Skeletal muscle cell (primary cell): ENCODE data around the gene ADGB.
"Not testable (repeated sequence)": the region's sequence is repeated elsewhere in the genome, so short reads cannot be mapped to it uniquely, and the experiment has no call there.

ENCODE experiments used
- DNase-seq: peaks from one replicate; pipeline ENCODE4 v3.0.0-alpha.2; 2010; ENCODE audit warnings: low read depth
- H3K4me3 ChIP-seq: 2 replicates; pipeline ENCODE4 v1.5.1; 2011; ENCODE audit warnings: low read depth, mild to moderate bottlenecking, control low read depth, low read length, moderate library complexity

The ADGB gene

DNA sequence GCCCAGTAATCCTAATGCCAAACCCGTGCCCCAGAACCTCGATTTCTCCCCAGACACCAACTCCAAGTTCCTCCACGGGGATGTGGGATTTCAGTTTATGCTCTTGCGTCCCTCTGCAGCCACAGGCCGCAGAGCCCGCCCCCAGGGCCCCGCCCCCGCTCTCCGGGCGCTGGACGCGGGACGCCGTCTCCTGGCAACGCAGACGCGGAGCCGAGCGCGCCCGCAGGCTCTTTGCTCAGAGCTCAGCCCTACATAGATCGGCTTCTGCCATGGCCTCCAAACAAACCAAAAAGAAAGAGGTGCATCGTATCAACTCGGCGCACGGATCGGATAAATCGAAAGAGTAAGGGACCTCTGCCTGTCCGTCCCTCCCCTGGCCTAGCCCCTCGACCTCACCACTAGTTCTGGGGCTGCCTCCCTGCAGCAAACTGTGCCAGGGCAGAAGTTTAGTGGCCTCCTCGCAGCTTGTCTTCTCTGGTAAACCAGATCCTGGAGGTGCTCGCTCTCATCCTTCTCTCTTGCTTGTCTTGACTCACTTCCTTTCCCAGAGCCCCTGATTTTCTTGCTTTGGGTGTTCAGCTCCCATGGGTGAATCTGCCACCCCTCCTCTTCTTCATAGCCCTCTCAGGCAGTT, at the start of gene ADGB:
TSS of gene ADGB (plus strand) at position 201 of the 634 bp plus-strand sequence. CDS start at position 270, 69 bp downstream.
- H3K4me3 ChIP-seq, result peak within 1 kb of the TSS; percentile 48

DNA sequence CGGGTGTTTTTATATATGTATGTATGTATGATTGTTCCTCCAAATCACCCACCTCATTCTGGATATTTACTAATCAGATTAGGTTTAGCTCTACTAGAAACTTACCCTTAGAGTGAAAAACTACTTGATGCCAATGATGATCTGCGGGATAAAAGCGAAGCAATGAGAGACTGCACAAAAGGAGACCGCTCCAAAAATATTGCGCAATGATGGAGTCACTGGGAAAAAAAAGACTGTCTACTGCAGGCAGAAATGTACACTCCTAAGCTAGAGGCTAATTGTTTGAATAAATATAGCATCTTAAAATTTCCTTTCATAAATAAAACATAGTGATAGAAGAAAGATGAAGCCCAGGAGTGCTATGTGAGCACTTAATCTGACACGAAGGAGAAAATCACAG, 47.9 kb upstream of the ADGB start:
- no peak overlapping the region for H3K4me3 ChIP-seq
- no peak for DNase-seq

More for the DNA sequence above, at the start of gene ADGB:
- no peak for DNase-seq

DNA sequence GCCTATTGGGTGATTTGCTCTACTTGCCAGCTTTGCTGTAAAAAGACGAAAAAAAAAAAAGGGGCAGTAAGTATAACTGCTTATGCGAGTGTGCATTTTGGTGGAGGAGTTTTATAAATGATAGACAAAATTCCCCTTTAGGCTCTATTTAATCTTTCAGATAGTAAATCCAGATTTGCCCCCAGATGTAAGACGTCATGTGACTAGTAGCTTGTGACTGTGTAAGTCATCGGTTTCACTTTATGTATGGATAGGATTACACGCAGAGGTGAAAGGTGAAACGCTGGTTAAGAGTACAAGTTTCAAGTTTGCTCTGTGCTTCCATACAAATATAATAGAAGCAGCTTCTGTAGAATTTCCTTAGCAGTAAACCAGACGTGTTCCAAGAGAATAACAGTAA, 47.2 kb upstream of the ADGB start:
- H3K4me3 ChIP-seq, result no peak overlapping the region
- DNase-seq, result no peak

DNA sequence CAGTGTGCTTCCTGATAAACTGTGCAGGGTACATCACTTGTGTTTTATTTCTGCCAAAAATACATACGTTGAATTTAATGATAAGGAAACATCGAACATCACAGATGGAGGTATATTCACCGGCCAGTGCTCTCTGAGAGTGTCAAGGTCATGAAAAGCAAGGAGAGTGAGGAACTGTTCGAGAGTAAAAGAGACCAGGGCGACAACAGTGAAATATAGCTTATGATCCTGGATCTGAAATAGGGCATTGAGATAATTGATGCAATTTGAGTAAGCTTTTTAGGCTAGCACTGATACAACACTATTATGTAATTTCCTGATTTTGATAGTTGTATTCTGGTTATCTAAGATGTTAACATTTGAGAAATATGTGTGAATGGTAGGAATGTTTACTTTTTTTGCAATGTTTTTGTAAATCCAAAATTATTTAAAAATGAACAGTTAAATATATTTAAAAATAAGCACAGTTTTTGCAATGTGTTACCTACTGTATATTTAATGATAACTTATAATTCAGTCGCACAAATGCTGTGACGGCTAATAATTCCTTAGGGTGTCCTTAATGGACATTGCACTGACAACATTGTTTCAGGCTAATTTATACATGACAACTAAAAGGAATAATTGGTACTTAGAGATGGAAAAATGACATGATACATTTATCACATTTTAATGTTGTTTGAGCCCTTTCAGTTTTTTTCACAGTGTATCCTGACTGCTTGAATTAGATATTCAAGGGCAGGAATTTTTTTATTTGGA, 45.2 kb upstream of the ADGB start:
- no peak overlapping the region for H3K4me3 ChIP-seq

DNA sequence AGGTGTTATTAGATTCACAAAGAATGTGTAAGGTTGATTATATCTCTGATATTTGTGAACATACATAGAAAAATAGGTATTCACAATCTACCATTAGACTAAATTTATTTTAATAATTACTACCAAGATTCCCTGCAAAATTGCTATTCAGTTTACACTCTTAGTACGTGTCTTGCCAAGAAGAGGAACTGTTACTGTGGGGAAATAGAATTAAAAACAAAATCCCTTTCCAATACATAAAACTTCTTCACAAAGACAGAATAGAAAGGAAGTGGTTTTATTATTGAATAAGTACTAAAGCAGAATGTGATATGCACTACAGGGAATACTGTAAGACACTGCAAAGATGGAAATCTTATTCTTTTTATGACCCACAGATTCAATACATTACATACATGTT, 38.2 kb upstream of the ADGB start:
- H3K4me3 ChIP-seq, result no peak overlapping the region
- no peak for DNase-seq

More for the DNA sequence above, 45.2 kb upstream of the ADGB start:
- DNase-seq, result no peak

DNA sequence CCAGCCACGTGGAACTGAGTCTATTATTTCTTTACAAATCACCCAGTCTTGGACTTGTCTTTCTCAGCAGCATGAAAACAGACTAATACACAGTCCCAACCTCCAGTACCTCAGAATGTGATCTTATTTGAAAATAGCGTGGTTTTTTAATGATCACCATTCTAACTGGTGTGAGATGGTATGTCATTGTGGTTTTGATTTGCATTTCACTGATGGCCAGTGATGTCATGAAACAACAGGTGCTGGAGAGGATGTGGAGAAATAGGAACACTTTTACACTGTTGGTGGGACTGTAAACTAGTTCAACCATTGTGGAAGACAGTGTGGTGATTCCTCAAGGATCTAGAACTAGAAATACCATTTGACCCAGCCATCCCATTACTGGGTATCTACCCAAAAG, 32.1 kb upstream of the ADGB start:
- not testable (repeated sequence) for DNase-seq, H3K4me3 ChIP-seq

DNA sequence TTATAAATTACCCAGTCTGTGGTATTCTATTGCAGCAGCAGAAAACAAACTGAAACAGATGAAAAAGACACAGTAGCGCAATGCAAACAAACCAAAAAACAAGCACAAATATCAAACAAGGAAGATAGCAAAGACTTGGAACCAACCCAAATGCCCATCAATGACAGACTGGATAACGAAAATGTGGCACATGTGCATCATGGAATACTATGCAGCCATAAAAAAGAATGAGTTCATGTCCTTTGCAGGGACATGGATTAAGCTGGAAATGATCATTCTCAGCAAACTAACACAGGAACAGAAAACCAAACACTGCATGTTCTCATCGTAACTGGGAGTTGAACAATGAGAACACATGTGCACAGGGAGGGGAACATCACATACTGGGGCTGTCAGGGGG, 30.2 kb upstream of the ADGB start:
- not testable (repeated sequence) for DNase-seq, H3K4me3 ChIP-seq

DNA sequence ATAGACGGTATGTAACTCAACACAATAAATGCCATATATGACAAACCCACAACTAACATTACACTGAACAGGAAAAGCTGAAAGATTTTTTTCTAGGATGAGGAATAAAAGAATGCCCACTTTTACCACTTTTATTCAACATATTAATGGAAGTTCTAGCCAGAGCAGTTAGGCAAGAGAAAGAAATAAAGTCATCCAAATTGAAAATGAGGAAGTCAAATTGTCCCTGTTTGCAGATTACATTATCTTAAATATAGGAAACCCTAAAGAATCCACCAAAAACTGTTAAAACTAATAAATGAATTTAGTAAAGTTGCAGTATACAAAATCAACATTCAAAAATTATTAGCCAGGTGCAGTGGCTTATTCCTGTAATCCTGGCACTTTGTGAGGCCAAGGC, 24.6 kb upstream of the ADGB start:
- H3K4me3 ChIP-seq, result no peak overlapping the region
- DNase-seq, result no peak

DNA sequence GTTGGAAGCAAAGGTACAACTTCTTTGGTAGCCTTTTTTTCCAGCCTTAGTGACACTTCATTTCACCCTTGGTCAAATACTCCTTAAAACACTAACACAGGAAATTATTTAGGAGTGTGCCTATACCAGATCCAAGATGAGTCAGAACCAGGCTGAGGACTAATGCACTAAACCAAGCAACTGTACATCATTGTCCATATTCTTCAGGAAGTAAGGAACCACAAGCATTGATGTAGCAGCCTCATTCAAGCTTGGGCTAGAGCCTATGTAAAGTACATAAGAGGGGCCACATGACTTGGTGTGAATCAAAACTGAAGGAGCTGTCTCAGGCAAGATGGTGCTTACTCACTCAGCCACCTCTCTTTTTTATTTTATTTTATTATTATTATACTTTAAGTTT, 20.7 kb upstream of the ADGB start:
- no peak for DNase-seq
- no peak overlapping the region for H3K4me3 ChIP-seq

DNA sequence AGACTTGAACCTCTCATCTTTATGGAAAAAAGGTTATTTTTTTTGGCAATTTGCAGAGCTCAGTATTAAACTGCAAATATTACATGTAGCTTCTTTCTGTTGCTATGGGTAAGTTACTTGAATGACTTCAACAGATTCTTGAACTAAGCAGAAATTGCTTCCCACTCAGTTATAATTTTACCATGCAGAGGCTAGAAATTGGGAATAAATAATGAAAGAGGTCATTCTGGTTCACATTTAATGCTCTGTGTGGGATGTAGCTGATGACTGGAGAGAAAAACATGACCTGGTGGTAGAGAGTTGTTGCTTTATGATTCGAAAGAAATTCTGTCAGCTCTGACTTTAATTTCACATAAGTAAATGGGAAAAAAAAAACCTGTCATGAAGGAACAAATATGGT, 16.8 kb upstream of the ADGB start:
- no peak overlapping the region for H3K4me3 ChIP-seq
- DNase-seq, result no peak

DNA sequence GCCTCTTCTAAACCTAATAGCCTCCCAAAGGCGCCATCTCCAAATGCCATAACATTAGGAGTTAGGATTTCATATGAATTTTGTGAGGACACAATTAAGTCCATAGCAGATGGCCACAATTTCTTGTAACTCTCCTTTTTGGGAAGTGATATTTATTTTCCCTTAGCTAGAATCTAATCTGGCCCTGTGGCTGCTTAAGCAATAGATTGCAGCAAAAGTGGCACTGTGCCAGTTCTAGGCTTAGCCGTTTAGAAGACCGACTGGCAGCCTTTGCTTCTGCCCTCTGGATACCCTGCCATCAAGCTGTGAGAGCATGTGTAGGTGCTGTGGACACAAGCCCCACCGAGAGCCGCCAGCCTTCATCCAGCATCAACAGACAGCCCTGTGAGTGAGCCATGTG, 15.9 kb upstream of the ADGB start:
- no peak for DNase-seq
- H3K4me3 ChIP-seq, result no peak overlapping the region

DNA sequence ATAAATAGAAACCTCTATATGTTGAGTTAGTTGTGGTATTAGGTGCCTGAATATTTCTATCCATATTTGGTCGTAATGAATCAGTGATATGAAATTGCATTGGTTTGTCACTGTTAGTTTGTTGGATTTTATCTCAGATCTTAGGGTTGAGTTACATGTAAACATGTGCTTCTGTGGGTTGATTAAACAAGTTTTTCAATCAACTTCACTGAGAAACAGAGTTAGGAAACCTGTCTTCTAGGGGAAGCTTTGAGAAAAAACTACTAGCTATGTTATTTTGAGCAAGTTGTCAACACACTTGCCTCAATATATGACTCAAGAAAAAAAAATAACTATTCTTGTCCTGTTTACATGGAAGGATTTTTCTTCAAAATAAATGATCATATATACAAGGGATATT, 14.8 kb upstream of the ADGB start:
- DNase-seq, result no peak
- no peak overlapping the region for H3K4me3 ChIP-seq

DNA sequence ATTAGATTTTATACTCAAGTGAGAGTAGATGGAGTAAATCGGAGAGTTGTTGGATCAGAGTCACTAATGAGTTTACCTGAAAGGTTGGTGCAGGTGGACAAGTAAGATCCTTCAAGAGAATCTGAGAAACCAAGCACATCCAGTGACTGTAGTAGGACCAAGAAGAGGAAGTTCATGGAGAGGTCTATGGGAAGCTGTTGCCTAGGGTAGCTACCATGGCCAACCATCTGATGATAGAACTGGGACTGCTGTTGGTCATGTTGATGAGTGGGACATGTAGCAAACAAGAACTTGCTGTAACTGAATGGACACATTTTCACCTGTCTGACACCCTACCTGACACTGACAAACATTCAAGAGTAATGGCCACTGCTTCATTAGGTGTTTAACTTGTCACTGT, 11.3 kb upstream of the ADGB start:
- no peak for DNase-seq
- H3K4me3 ChIP-seq, result no peak overlapping the region

DNA sequence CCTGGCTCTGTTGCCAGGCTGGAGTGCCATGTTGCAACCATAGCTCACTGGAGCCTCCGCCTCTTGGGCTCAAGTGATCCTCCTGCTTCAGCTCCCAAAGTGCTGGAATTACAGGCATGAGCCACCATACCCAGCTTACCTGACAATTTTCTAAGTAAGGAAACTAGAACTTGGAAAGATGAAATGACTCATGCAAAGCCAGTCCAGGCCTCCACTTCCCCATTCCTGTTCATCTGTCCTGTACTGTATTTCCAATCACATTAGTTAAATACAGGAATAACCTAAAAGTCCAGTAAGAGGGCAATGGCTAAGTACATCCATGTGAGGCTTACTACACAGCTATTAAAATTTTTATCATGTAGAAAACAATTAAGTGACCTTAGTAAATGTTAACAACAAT, 8.3 kb upstream of the ADGB start:
- DNase-seq, result no peak
- no peak overlapping the region for H3K4me3 ChIP-seq

DNA sequence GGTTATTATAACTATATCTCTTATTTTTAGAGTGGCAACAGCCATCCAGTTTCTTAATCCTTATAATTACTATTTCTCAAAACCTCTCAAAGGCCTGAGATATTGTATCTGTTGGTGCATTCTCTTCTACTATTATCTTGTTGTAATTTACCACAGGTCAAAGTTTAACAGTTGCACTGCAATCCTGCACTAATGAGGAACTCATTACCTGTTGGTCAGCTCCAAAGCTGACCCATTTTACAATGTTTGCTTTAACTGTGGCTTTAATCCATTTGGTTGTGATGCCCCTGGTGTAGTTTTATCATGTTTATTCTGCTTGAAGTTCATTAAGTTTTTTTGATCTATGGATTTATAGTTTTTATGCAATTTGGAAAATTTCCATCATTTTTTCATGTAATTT, 6.3 kb upstream of the ADGB start:
- no peak for DNase-seq
- H3K4me3 ChIP-seq, result no peak overlapping the region

DNA sequence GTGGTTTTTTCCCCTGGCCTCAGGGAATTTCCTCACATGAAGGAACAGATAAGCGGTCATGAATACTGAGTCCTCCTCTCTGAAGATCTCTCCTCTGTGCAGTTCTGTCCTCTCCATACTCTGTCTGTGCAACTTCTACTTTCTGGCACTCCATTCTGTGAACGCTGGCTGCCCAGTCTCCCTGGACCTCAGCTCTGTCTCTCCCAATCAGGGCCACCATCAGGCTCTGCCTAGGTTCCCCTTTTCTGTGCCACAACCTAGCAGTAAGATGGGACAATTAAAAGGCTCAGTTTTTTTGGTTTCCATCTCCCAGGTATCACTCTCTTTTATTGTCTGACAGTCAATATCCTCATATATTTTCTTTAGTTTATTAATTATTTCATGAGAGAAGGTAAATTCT, 4.8 kb upstream of the ADGB start:
- no peak overlapping the region for H3K4me3 ChIP-seq
- no peak for DNase-seq

DNA sequence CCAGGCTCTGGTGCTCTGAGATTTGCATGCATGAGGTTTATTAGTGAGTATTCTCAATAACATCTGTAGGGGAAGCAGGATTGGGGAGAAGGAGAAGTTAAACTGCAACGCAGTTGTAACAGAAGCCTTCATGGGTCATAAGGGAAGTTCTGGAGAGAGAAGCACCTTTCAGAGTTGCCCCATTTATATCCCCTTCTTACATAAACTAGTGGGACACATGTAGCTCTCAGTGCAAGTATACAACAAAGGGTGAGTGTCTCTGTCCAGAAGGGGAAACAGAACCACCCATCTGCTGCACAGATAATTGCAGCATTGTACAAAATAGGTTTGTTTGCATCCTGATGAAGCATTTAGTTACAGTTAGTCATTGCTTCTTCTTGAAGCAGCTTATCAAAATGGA, 4.3 kb upstream of the ADGB start:
- H3K4me3 ChIP-seq, result no peak overlapping the region
- DNase-seq, result no peak

DNA sequence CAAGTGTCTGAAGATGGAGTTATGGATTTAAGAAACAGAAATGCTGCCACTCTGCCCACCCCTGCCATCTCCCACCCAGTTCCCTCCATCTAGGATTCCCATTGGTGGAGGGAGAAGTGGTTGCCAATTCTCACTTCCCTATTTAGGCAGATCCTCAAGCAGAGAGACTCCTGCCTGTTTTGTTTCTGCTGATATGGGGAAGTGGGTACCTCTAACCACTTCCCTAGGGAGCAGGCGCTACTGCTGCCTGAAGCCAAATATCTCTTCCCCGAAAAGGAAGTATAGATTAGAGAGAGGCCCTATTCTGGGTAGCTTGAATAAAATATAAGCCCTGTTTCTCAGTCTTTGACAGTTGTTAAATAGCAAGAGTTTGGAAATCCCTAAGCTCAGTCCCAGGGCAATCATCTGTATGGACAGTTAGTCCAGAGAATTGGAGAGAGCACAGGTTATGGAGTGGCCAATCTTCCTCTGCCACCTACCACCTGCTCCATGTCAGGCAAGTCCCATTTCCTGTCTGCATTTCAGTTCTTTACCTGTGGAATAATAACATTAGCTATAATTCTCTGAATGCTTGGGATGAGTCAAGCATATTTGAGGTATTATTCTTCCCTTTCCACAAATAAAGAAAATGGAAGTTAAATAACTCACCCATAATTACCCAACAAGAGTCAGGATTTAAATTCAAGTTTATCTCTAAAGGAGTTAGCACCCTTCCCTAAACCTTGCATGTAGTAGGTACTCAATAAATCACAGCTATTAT, 2.6 kb upstream of the ADGB start:
- DNase-seq, result no peak
- no peak overlapping the region for H3K4me3 ChIP-seq

DNA sequence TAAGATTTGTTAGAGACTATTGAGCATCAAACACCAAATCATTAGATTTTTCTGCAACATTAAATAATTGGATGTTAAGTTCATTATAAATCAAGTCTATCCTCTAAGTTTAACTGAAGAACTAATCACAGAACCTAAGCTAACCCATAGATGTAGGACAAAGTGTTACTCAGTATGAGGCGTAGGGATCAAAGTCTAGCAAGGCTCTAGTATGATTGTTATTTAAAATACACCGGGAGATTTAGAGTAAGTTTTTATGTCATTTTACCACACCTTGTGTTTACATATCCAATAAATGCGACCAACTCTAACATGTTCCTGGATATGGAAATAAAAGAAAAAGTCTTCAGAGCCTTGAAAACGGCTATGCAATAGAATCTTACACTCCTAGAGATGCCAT, 2.6 kb downstream of the ADGB start:
- no peak for DNase-seq
- H3K4me3 ChIP-seq, result no peak overlapping the region

DNA sequence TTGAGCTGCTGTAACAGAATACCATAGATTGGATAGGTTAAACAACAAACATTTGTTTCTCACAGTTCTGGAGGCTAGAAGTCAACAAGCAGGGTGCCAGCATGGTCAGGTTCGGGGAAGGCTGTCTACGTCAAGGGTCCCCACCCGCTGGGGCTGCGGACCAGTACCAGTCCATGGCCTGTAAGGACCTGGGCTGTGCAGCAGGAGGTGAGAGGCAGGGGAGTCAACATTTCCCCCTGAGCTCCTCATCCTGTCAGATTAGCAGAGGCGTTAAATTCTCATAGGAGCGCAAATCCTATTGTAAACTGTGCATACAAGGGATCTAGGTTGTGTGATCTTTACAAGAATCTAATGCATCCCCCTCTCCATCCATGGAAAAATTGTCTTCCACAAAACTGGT, 3.8 kb downstream of the ADGB start:
- no peak overlapping the region for H3K4me3 ChIP-seq
- DNase-seq, result no peak

DNA sequence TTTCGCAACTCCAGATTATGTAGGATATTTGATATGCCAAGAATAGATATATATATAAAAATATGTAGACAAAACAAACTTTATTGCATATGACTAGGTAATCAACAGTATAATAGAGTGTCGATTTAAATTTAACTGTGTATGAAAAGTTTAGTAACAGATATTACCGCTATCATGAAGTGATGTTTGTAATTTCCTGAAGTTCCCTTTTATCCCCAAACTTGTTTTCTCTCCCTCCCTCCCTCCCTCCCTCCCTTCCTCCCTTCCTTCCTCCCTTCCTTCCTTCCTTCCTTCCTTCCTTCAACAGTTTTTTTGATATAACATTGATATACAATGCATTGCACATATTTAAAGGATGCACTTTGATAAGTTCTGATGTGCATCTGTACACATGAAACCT, 15.2 kb downstream of the ADGB start:
- no peak for DNase-seq
- no peak overlapping the region for H3K4me3 ChIP-seq
